ENCODE measurements around the gene BRMS1.

GRCh38 chr11:66329165-66329673 lies 15.7 kb downstream of the BRMS1 start:
- no peak for TF ChIP-seq POLR2A (IDR thresholded peaks at IDR 0.05)
- TF ChIP-seq CTCF (IDR thresholded peaks at IDR 0.05), result no peak
